A673 (cell line): ENCODE measurements around the gene TSKS.

Experiments
- CTCF ChIP-seq: fragments of 300-800, 200-600 bp; sonication (generic); conservative IDR thresholded peaks from 2 replicates; pipeline ENCODE4 v1.5.1; 2017; ENCODE audit warnings: low read depth, mild to moderate bottlenecking, antibody characterized with exemption, low read length, moderate library complexity, mixed read lengths
- EZH2 ChIP-seq: fragments of 200-600 bp; sonication (generic); IDR thresholded peaks from 2 replicates; pipeline ENCODE4 v1.6.1; 2017; ENCODE audit warnings: borderline replicate concordance, low read depth, mild to moderate bottlenecking, mixed read lengths, antibody characterized with exemption, low read length; ENCODE audit not compliant: poor library complexity, severe bottlenecking

DNA sequence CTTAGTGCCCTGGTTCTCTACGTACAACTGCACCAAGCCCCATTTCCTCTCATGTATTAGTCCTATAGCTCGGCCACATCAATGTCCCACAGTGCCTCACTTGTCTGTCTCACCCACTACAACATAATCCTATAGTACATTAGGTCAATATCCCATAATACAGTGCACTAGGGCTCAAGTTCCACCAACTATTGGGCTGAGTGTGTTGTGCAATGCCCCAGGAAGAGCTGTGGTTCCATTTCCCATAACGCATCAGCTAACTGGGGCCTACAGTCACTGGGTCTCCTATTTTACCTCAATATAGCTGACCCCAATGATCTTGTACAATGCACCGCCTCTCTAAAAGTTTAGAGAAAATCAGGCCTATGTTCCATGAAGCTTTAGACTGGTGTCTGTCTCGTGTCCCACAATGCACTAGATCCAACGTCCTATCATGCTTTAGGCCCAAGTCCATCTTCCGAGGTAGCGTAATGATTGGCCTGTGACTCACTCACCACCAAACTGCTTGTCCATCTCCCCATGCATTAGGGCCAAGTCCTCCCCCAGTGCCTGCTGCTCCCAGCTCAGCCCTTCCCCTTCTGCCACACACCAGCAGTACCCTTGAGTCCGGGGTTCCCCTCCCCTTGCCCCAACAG lies 21.8 kb downstream of the TSKS start:
- TF ChIP-seq CTCF (no peak), EZH2 (no peak)
